Gastrocnemius medialis (tissue), 4 donors: ENCODE results near the gene TPRX1.

Source experiments
- POLR2A ChIP-seq, 2 donors: fragments of 450-650 bp; IDR thresholded peaks; one replicate each; pipeline ENCODE4 v1.6.1; 2017; ENCODE audit warnings: antibody characterized with exemption in 2 of 2, mild to moderate bottlenecking in 2 of 2, moderate library complexity in 2 of 2
- TF ChIP-seq, protein P1 (sequence below), 5 experiments: fragments of 450-650 bp in 3 of 5; fragments of 200-600 bp in 2 of 5; sonication (generic) in 2 of 5; IDR thresholded peaks in 4 of 5; conservative IDR thresholded peaks in 1 of 5; 1 replicate in 4 of 5; 2 replicates in 1 of 5; pipeline ENCODE4 v1.5.1; 2016 to 2019; ENCODE audit warnings: antibody characterized with exemption in 5 of 5, mild to moderate bottlenecking in 3 of 5, moderate library complexity in 3 of 5

DNA sequence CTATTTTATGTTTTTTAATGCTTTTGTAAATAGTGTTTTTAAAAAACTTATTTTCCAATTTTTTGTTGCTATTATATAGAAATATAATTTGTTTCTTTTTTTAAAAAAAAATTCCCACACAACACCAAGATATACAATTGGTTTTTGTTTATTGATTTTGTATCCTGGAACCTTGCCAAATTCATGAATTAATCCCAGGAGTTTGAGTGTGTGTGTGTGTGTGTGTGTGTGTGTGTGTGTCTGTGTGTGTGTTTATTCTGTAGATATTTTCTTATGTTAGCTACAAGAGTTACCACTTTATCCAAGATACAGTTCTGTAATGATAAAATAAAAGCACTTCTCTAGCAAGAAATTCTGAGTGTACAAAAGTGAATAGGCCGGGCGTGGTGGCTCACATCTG, 7.6 kb downstream of the TPRX1 start:
- TF ChIP-seq, protein P1, sequence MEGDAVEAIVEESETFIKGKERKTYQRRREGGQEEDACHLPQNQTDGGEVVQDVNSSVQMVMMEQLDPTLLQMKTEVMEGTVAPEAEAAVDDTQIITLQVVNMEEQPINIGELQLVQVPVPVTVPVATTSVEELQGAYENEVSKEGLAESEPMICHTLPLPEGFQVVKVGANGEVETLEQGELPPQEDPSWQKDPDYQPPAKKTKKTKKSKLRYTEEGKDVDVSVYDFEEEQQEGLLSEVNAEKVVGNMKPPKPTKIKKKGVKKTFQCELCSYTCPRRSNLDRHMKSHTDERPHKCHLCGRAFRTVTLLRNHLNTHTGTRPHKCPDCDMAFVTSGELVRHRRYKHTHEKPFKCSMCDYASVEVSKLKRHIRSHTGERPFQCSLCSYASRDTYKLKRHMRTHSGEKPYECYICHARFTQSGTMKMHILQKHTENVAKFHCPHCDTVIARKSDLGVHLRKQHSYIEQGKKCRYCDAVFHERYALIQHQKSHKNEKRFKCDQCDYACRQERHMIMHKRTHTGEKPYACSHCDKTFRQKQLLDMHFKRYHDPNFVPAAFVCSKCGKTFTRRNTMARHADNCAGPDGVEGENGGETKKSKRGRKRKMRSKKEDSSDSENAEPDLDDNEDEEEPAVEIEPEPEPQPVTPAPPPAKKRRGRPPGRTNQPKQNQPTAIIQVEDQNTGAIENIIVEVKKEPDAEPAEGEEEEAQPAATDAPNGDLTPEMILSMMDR (IDR thresholded peaks at IDR 0.05 in 4 of 5, conservative IDR thresholded peaks at IDR 0.05 in 1 of 5): no peak
- TF ChIP-seq POLR2A (IDR thresholded peaks at IDR 0.05): no peak
